GM23338 (cell line): ENCODE data around the gene MYOZ2. TPM values are rescaled to one million over a fixed set of nuclear protein-coding genes. Genes with fewer than 3 reads are reported as not detected.

Experiments used
- ATAC-seq: fragments of 200-7000 bp; cut with Tn5 transposase; 3 replicates; pipeline ENCODE4 v1.9.1; 2020
- DNase-seq: peaks from one replicate; pipeline ENCODE4 v3.0.0-alpha.2; 2015; ENCODE audit warnings: low spot score
- H2AFZ ChIP-seq: fragments of 200-600 bp; sonication (generic); 2 replicates; pipeline ENCODE4 v1.8.0; 2016; ENCODE audit warnings: antibody characterized with exemption, mild to moderate bottlenecking, moderate library complexity
- H3F3A ChIP-seq: fragments of 200-600 bp; sonication (generic); replicated peaks from 2 replicates; pipeline ENCODE4 v1.8.0; 2017; ENCODE audit warnings: antibody characterized with exemption, mixed run types, low read depth
- H3K27ac ChIP-seq: fragments of 200-600 bp; sonication (generic); 2 replicates; pipeline ENCODE4 v1.6.1; 2016; ENCODE audit warnings: low read depth
- H3K27me3 ChIP-seq: fragments of 200-600 bp; sonication (generic); 2 replicates; pipeline ENCODE4 v1.8.0; 2016; ENCODE audit warnings: mild to moderate bottlenecking, mixed run types, moderate library complexity; ENCODE audit not compliant: insufficient read depth
- H3K36me3 ChIP-seq: fragments of 200-600 bp; sonication (generic); 2 replicates; pipeline ENCODE4 v1.8.0; 2016; ENCODE audit warnings: mild to moderate bottlenecking; ENCODE audit not compliant: insufficient read depth
- H3K4me1 ChIP-seq: fragments of 200-600 bp; sonication (generic); 2 replicates; pipeline ENCODE4 v1.8.0; 2016; ENCODE audit warnings: mild to moderate bottlenecking, moderate library complexity; ENCODE audit not compliant: insufficient read depth
- H3K4me2 ChIP-seq: fragments of 200-600 bp; sonication (generic); 2 replicates; pipeline ENCODE4 v1.7.1; 2017; ENCODE audit warnings: mixed run types
- H3K4me3 ChIP-seq: fragments of 200-600 bp; sonication (generic); 2 replicates; pipeline ENCODE4 v1.6.1; 2016; ENCODE audit warnings: mixed run types
- H3K79me2 ChIP-seq: fragments of 200-600 bp; sonication (generic); replicated peaks from 2 replicates; pipeline ENCODE4 v1.8.0; 2017; ENCODE audit warnings: mild to moderate bottlenecking; ENCODE audit not compliant: insufficient read depth
- H3K9me2 ChIP-seq: fragments of 200-600 bp; sonication (generic); 2 replicates; pipeline ENCODE4 v1.8.0; 2017; ENCODE audit not compliant: insufficient read depth
- H4K20me1 ChIP-seq: fragments of 200-600 bp; sonication (generic); replicated peaks from 2 replicates; pipeline ENCODE4 v1.8.0; 2017; ENCODE audit warnings: mild to moderate bottlenecking; ENCODE audit not compliant: insufficient read depth
- H3K27ac Mint-ChIP-seq: 2 replicates; pipeline ENCODE4 v1.8.0; 2020; ENCODE audit warnings: inconsistent platforms, mild to moderate bottlenecking, moderate library complexity, mixed read lengths
- H3K27me3 Mint-ChIP-seq: 3 replicates; pipeline ENCODE4 v1.8.0; 2022; ENCODE audit warnings: low read depth, mild to moderate bottlenecking, moderate library complexity, mixed read lengths, inconsistent platforms; ENCODE audit not compliant: insufficient read depth, poor library complexity
- H3K36me3 Mint-ChIP-seq: 3 replicates; pipeline ENCODE4 v1.8.0; 2021; ENCODE audit warnings: low read depth, mild to moderate bottlenecking, inconsistent platforms, moderate library complexity, mixed read lengths
- H3K4me1 Mint-ChIP-seq: 3 replicates; pipeline ENCODE4 v1.8.0; 2020; ENCODE audit warnings: mild to moderate bottlenecking, inconsistent platforms, mixed read lengths
- H3K4me3 Mint-ChIP-seq: 3 replicates; pipeline ENCODE4 v1.8.0; 2021; ENCODE audit warnings: moderate library complexity, mild to moderate bottlenecking, inconsistent platforms, mixed read lengths
- H3K9me3 Mint-ChIP-seq: 3 replicates; pipeline ENCODE4 v1.8.0; 2020; ENCODE audit warnings: moderate library complexity, mild to moderate bottlenecking, inconsistent platforms, mixed read lengths
- CTCF ChIP-seq, 2 experiments: fragments of 200-600 bp in 1 of 2; sonication (generic) in 1 of 2; conservative IDR thresholded peaks; 2 replicates each; pipeline versions ENCODE4 v1.5.1 to v1.6.1; 2016 to 2017; ENCODE audit warnings: antibody characterized with exemption in 2 of 2, low read depth in 2 of 2, mild to moderate bottlenecking in 2 of 2, moderate library complexity in 1 of 2
- EZH2 ChIP-seq: fragments of 200-600 bp; sonication (generic); IDR thresholded peaks from one replicate; pipeline ENCODE4 v1.8.0; 2017; ENCODE audit warnings: antibody characterized with exemption, mild to moderate bottlenecking, low read depth; ENCODE audit not compliant: unreplicated experiment
- EZH2phosphoT487 ChIP-seq: fragments of 200-600 bp; sonication (generic); IDR thresholded peaks from one replicate; pipeline ENCODE4 v1.8.1; 2018; ENCODE audit warnings: antibody characterized with exemption; ENCODE audit not compliant: unreplicated experiment
- JUNB ChIP-seq: IDR thresholded peaks from one replicate; pipeline ENCODE4 v1.6.1; 2016; ENCODE audit warnings: antibody characterized with exemption; ENCODE audit not compliant: unreplicated experiment
- NANOG ChIP-seq: IDR thresholded peaks from 2 replicates; pipeline ENCODE4 v1.6.1; 2016; ENCODE audit warnings: antibody characterized with exemption, borderline replicate concordance
- POLR2AphosphoS5 ChIP-seq: IDR thresholded peaks from 2 replicates; pipeline ENCODE4 v1.6.1; 2016; ENCODE audit warnings: antibody characterized with exemption, low read depth
- REST ChIP-seq: IDR thresholded peaks from one replicate; pipeline ENCODE4 v1.6.1; 2018; ENCODE audit warnings: antibody characterized with exemption; ENCODE audit not compliant: unreplicated experiment
- STAT1 ChIP-seq: IDR thresholded peaks from one replicate; pipeline ENCODE4 v1.6.1; 2016; ENCODE audit warnings: antibody characterized with exemption; ENCODE audit not compliant: unreplicated experiment
- ZNF331 ChIP-seq: fragments of 250-450 bp; sonication (Bioruptor Pico); IDR thresholded peaks from 2 replicates; pipeline ENCODE4 v1.5.0; 2020; ENCODE audit warnings: low read depth, mild to moderate bottlenecking, moderate library complexity
- polyA plus RNA-seq: library from polyadenylated mRNA; unstranded; fragments of >200 nt; fragmentation: Nextera tagmentation; extraction: Ambion mirVana; gene quantifications from 2 replicates; pipeline ENCODE4 v1.2.1, GENCODE V29; 2016
- total RNA-seq: library from RNA; depleted of rRNA; stranded (reverse); fragments of >200 nt; shearing (Covaris generic); gene quantifications from 2 replicates; pipeline ENCODE4 v1.2.3, GENCODE V29; 2014

The MYOZ2 gene
- total and polyA plus RNA-seq, 2 experiments from 2014 or later, result not detected

- TF ChIP-seq REST (no peak), EZH2phosphoT487 (no peak), NANOG (no peak), CTCF (conservative IDR thresholded peaks at IDR 0.05; ENCODE audit: low read depth in 2 of 2) (peak; percentile 37 to 49), POLR2AphosphoS5 (peak; percentile 11; the same call in 1 of the 2 replicates)
These were observed 77.5 kb downstream of the MYOZ2 start (continued) for GRCh38 chr4:119212964-119213606.

- Mint-ChIP-seq H3K4me1 (peaks cover 4% of the 10 kb centered on the region; the same call in 2 of the 3 replicates), H3K4me3 (no peak overlapping the region), H3K9me3 (no peaks in the 10 kb centered on the region; the same call in 2 of the 3 replicates), H3K27ac (no peak overlapping the region), H3K27me3 (peaks cover 3% of the 10 kb centered on the region), H3K36me3 (peaks cover 28% of the 10 kb centered on the region)
- Histone ChIP-seq H3F3A (no peaks in the 10 kb centered on the region), H3K4me2 (no peak overlapping the region), H4K20me1 (no peaks in the 10 kb centered on the region), H3K27me3 (no peaks in the 10 kb centered on the region), H2AFZ (no peak overlapping the region), H3K9me2 (no peaks in the 10 kb centered on the region), H3K4me1 (peaks cover 8% of the 10 kb centered on the region; the same call in 1 of the 2 replicates), H3K27ac (no peak overlapping the region), H3K4me3 (no peak overlapping the region), H3K79me2 (peaks cover 66% of the 10 kb centered on the region), H3K36me3 (peaks cover 4% of the 10 kb centered on the region)
- ATAC-seq, result no peak
- TF ChIP-seq ZNF331 (CRISPR knock-in tag), result no peak
- DNase-seq, result no peak
These were observed 82.5 kb downstream of the MYOZ2 start for GRCh38 chr4:119218093-119218492.

- H3K36me3 Mint-ChIP-seq, result peaks cover 39% of the 10 kb centered on the region
- Histone ChIP-seq H3K27me3 (no peaks in the 10 kb centered on the region), H3K27ac (no peak overlapping the region), H3K4me3 (no peak overlapping the region), H3K79me2 (peaks cover 37% of the 10 kb centered on the region), H3K36me3 (peaks cover 4% of the 10 kb centered on the region), H3F3A (no peaks in the 10 kb centered on the region), H2AFZ (no peak overlapping the region), H3K9me2 (no peaks in the 10 kb centered on the region), H4K20me1 (no peaks in the 10 kb centered on the region), H3K4me1 (no peaks in the 10 kb centered on the region), H3K4me2 (no peak overlapping the region)
- ATAC-seq (no peak), DNase-seq (no peak)
- peaks cover 4% of the 10 kb centered on the region; the same call in 2 of the 3 replicates for H3K9me3 Mint-ChIP-seq
- H3K4me1 Mint-ChIP-seq, result peaks cover 5% of the 10 kb centered on the region; the same call in 2 of the 3 replicates
- H3K27ac Mint-ChIP-seq, result no peak overlapping the region
- peaks cover 2% of the 10 kb centered on the region for H3K27me3 Mint-ChIP-seq
- H3K4me3 Mint-ChIP-seq, result no peak overlapping the region
- no peak for TF ChIP-seq NANOG
- no peak for TF ChIP-seq JUNB
- no peak for TF ChIP-seq STAT1
- no peak for TF ChIP-seq EZH2
- TF ChIP-seq REST, result no peak
These were observed 85.8 kb downstream of the MYOZ2 start for GRCh38 chr4:119221412-119221811.
